ENCODE data around the gene WDFY4.

WDFY4 gene

DNA sequence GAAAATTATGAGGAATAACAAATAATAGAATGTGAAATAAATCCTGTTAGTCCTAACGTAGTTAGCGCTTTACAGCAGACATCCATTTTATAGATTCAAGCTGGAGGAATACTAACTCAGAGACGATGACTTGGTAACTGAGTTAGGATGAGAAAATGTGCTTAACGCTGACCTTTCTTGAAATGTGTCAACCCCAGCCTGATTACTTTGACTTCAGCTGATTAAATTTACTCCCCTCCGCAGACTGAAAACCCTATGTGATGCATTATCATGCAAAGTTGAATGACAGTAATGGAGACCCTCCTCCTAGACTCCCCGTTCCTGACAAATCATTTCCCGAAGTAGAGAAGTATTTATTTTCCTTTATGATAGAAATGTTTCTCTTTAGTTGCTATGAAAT lies 54.5 kb downstream of the WDFY4 start (continued):
- TF ChIP-seq TSHZ1 (tag by site-specific recombination; IDR thresholded peaks at IDR 0.05; ENCODE audit: borderline replicate concordance) (no peak), ZNF10 (tag by site-specific recombination; IDR thresholded peaks at IDR 0.05) (no peak), HOXA7 (CRISPR knock-in tag; IDR thresholded peaks at IDR 0.05; ENCODE audit: borderline replicate concordance) (no peak), ZBTB49 (tag by site-specific recombination; IDR thresholded peaks at IDR 0.05; ENCODE audit: low read depth) (no peak), ZNF335 (tag by site-specific recombination; conservative IDR thresholded peaks at IDR 0.05) (no peak)

GRCh38 chr10:48740015-48740707 lies 55.5 kb downstream of the WDFY4 start:
- Histone ChIP-seq H3K9me3 (ENCODE audit: control insufficient read depth, insufficient read depth, low read depth, low read length) (no peaks in the 10 kb centered on the region), H3K4me1 (ENCODE audit: control insufficient read depth, insufficient read depth, low read length) (no peaks in the 10 kb centered on the region), H3K4me3 (ENCODE audit: low read depth, low read length) (no peak overlapping the region), H3K36me3 (ENCODE audit: control insufficient read depth in 2 of 2, insufficient read depth in 1 of 2, low read length in 2 of 2) (no peaks in the 10 kb centered on the region), H3K27ac (ENCODE audit: extremely low read depth, low read depth, low read length) (no peak overlapping the region)
- POLR2A ChIA-PET = no interaction called here
- CTCF ChIA-PET = no interaction called here
- no peak for TF ChIP-seq SALL2 (tag by site-specific recombination; IDR thresholded peaks at IDR 0.05; ENCODE audit: borderline replicate concordance)
- TF ChIP-seq ZNF776 (tag by site-specific recombination; IDR thresholded peaks at IDR 0.05; ENCODE audit: borderline replicate concordance) = no peak
- TF ChIP-seq, protein P1, sequence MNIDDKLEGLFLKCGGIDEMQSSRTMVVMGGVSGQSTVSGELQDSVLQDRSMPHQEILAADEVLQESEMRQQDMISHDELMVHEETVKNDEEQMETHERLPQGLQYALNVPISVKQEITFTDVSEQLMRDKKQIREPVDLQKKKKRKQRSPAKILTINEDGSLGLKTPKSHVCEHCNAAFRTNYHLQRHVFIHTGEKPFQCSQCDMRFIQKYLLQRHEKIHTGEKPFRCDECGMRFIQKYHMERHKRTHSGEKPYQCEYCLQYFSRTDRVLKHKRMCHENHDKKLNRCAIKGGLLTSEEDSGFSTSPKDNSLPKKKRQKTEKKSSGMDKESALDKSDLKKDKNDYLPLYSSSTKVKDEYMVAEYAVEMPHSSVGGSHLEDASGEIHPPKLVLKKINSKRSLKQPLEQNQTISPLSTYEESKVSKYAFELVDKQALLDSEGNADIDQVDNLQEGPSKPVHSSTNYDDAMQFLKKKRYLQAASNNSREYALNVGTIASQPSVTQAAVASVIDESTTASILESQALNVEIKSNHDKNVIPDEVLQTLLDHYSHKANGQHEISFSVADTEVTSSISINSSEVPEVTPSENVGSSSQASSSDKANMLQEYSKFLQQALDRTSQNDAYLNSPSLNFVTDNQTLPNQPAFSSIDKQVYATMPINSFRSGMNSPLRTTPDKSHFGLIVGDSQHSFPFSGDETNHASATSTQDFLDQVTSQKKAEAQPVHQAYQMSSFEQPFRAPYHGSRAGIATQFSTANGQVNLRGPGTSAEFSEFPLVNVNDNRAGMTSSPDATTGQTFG (tag by site-specific recombination; IDR thresholded peaks at IDR 0.05; ENCODE audit: borderline replicate concordance) = no peak
- no peak for TF ChIP-seq ZNF623 (tag by site-specific recombination; IDR thresholded peaks at IDR 0.05)
- TF ChIP-seq YY1 (tag by site-specific recombination; IDR thresholded peaks at IDR 0.05) = no peak
- TF ChIP-seq ZFP69B (tag by site-specific recombination; IDR thresholded peaks at IDR 0.05) = no peak
- TF ChIP-seq ZBTB20 (tag by site-specific recombination; IDR thresholded peaks at IDR 0.05) = no peak
- TF ChIP-seq, protein P2, sequence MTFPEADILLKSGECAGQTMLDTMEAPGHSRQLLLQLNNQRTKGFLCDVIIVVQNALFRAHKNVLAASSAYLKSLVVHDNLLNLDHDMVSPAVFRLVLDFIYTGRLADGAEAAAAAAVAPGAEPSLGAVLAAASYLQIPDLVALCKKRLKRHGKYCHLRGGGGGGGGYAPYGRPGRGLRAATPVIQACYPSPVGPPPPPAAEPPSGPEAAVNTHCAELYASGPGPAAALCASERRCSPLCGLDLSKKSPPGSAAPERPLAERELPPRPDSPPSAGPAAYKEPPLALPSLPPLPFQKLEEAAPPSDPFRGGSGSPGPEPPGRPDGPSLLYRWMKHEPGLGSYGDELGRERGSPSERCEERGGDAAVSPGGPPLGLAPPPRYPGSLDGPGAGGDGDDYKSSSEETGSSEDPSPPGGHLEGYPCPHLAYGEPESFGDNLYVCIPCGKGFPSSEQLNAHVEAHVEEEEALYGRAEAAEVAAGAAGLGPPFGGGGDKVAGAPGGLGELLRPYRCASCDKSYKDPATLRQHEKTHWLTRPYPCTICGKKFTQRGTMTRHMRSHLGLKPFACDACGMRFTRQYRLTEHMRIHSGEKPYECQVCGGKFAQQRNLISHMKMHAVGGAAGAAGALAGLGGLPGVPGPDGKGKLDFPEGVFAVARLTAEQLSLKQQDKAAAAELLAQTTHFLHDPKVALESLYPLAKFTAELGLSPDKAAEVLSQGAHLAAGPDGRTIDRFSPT (tag by site-specific recombination; IDR thresholded peaks at IDR 0.05) = no peak
- TF ChIP-seq ZSCAN4 (tag by site-specific recombination; IDR thresholded peaks at IDR 0.05) = no peak

Measured in HEK293 (cell line).